Ovary (tissue), 3 donors: ENCODE measurements around the gene NDUFS6.

Source experiments
- CTCF ChIP-seq, 3 donors: fragments of 450-650 bp in 2 of 3; fragments of 200-600 bp in 1 of 3; IDR thresholded peaks; one replicate each; pipeline versions ENCODE4 v1.5.1 to v1.8.0; 2016 to 2022; ENCODE audit warnings: antibody characterized with exemption in 3 of 3, mild to moderate bottlenecking in 1 of 3
- POLR2A ChIP-seq: fragments of 450-650 bp; IDR thresholded peaks from one replicate; pipeline ENCODE4 v1.6.1; 2017; ENCODE audit warnings: antibody characterized with exemption, mild to moderate bottlenecking, moderate library complexity
- donor health status: DM: no; HTN: no; CAD: no.

- TF ChIP-seq CTCF (IDR thresholded peaks at IDR 0.05) (no peak), POLR2A (no peak)
These were observed 11.3 kb upstream of the NDUFS6 start for GRCh38 chr5:1789834-1790471.
